Stimulated activated CD8-positive, alpha-beta memory T cell treated with anti-CD3 and anti-CD28 coated beads, Interleukin-15, amount 100 ng/mL, for 48 hours (primary cell): ENCODE data around the gene XRN1.
A peak's percentile ranks its signal among the peaks of the same experiment; 100 is the strongest.
"Not testable (repeated sequence)": the region's sequence is repeated elsewhere in the genome, so short reads cannot be mapped to it uniquely, and the experiment has no call there.

ENCODE experiments used
- DNase-seq, 2 donors: peaks; one replicate each; pipeline ENCODE4 v3.0.0-alpha.2; 2020; ENCODE audit warnings: low read depth in 2 of 2

The XRN1 gene

GRCh38 chr3:142447852-142448823 lies at the start of gene XRN1:
Gene XRN1 (minus strand): TSS chr3:142448037. CDS start chr3:142447944, 93 bp downstream.
- DNase-seq: peak; percentile 91 to 92

GRCh38 chr3:142495103-142495502 lies 47.3 kb upstream of the XRN1 start:
- no peak for DNase-seq

GRCh38 chr3:142492184-142492583 lies 44.3 kb upstream of the XRN1 start:
- DNase-seq: no peak

GRCh38 chr3:142489572-142490323 lies 41.9 kb upstream of the XRN1 start:
- no peak for DNase-seq

GRCh38 chr3:142484912-142485435 lies 37.1 kb upstream of the XRN1 start:
- DNase-seq: no peak

- no peak for DNase-seq
Measured at GRCh38 chr3:142481196-142481595, 33.4 kb upstream of the XRN1 start.

- no peak for DNase-seq
Measured at GRCh38 chr3:142470826-142471225, 23.0 kb upstream of the XRN1 start.

- no peak for DNase-seq
Measured at GRCh38 chr3:142468456-142468855, 20.6 kb upstream of the XRN1 start.

- no peak for DNase-seq
Measured at GRCh38 chr3:142467768-142468167, 19.9 kb upstream of the XRN1 start.

GRCh38 chr3:142460689-142461088 lies 12.9 kb upstream of the XRN1 start:
- no peak for DNase-seq

- no peak for DNase-seq
Measured at GRCh38 chr3:142459929-142460328, 12.1 kb upstream of the XRN1 start.

GRCh38 chr3:142459096-142459495 lies 11.3 kb upstream of the XRN1 start:
- DNase-seq: no peak

GRCh38 chr3:142450881-142451280 lies 3.0 kb upstream of the XRN1 start:
- no peak for DNase-seq

GRCh38 chr3:142450189-142450588 lies 2.4 kb upstream of the XRN1 start:
- DNase-seq: no peak

GRCh38 chr3:142447301-142447851 lies 461 bp downstream of the XRN1 start:
- peak; percentile 19 to 41 for DNase-seq

- peak in 1 of 2 donors; percentile 14 for DNase-seq
Measured at GRCh38 chr3:142445816-142446254, 2.0 kb downstream of the XRN1 start.

GRCh38 chr3:142444343-142444742 lies 3.5 kb downstream of the XRN1 start:
- DNase-seq: no peak

- DNase-seq: not testable (repeated sequence)
Measured at GRCh38 chr3:142443060-142443459, 4.8 kb downstream of the XRN1 start.

GRCh38 chr3:142439499-142440220 lies 8.2 kb downstream of the XRN1 start:
- not testable (repeated sequence) for DNase-seq

GRCh38 chr3:142438096-142438495 lies 9.7 kb downstream of the XRN1 start:
- DNase-seq: not testable (repeated sequence)

GRCh38 chr3:142436951-142437585 lies 10.8 kb downstream of the XRN1 start:
- DNase-seq: no peak
